HepG2 (cell line): ENCODE measurements around the gene NRBP1. TPM values are rescaled to one million over a fixed set of nuclear protein-coding genes. Genes with fewer than 3 reads are reported as not detected.

Experiments
- ADNP ChIP-seq: sonication (generic); formaldehyde crosslinking; IDR thresholded peaks from 2 replicates; pipeline ENCODE4 v1.4.0; 2020; ENCODE audit warnings: missing genetic modification reagents
- BRCA1 ChIP-seq: sonication (generic); formaldehyde crosslinking; IDR thresholded peaks from 2 replicates; pipeline ENCODE4 v1.4.0; 2020; ENCODE audit warnings: missing genetic modification reagents
- ELF3 ChIP-seq: IDR thresholded peaks from 2 replicates; pipeline ENCODE4 v1.6.1; 2016; ENCODE audit warnings: missing genetic modification reagents, missing compliant biosample characterization
- EP300 ChIP-seq, 3 experiments: sonication (generic) in 1 of 3; formaldehyde crosslinking in 1 of 3; IDR thresholded peaks; 2 replicates each; pipeline versions ENCODE4 v1.5.1 to v1.6.1; 2011 to 2020; ENCODE audit warnings: low read depth in 2 of 3, low read length in 2 of 3, borderline replicate concordance in 1 of 3, improper control_type of control experiment in 1 of 3, mild to moderate bottlenecking in 1 of 3, missing genetic modification reagents in 1 of 3, moderate library complexity in 1 of 3
- HINFP ChIP-seq: sonication (generic); formaldehyde crosslinking; IDR thresholded peaks from 2 replicates; pipeline ENCODE4 v1.4.0; 2020; ENCODE audit warnings: low read depth, mild to moderate bottlenecking, missing genetic modification reagents
- HMG20B ChIP-seq: conservative IDR thresholded peaks from 2 replicates; pipeline ENCODE4 v1.6.1; 2016; ENCODE audit warnings: missing genetic modification reagents, missing compliant biosample characterization
- IRX3 ChIP-seq: sonication (generic); formaldehyde crosslinking; IDR thresholded peaks from 2 replicates; pipeline ENCODE4 v1.8.1; 2023; ENCODE audit warnings: mild to moderate bottlenecking, low read depth, missing genetic modification reagents, borderline replicate concordance
- MIXL1 ChIP-seq: IDR thresholded peaks from 2 replicates; pipeline ENCODE4 v1.6.1; 2016
- REL ChIP-seq: sonication (generic); formaldehyde crosslinking; conservative IDR thresholded peaks from 2 replicates; pipeline ENCODE4 v1.8.0; 2022; ENCODE audit warnings: mild to moderate bottlenecking, missing genetic modification reagents, moderate library complexity
- SNAI1 ChIP-seq: sonication (generic); formaldehyde crosslinking; IDR thresholded peaks from 2 replicates; pipeline ENCODE4 v1.5.0; 2020; ENCODE audit warnings: mild to moderate bottlenecking, missing genetic modification reagents, borderline replicate concordance
- SNAPC5 ChIP-seq: sonication (generic); formaldehyde crosslinking; IDR thresholded peaks from 2 replicates; pipeline ENCODE4 v1.8.1; 2023; ENCODE audit warnings: mild to moderate bottlenecking, missing genetic modification reagents, borderline replicate concordance
- TEF ChIP-seq: sonication (generic); formaldehyde crosslinking; IDR thresholded peaks from 2 replicates; pipeline ENCODE4 v1.5.0; 2020; ENCODE audit warnings: missing genetic modification reagents
- THAP11 ChIP-seq: IDR thresholded peaks from 2 replicates; pipeline ENCODE4 v1.6.1; 2016; ENCODE audit warnings: missing biosample characterization, missing genetic modification reagents
- THYN1 ChIP-seq: sonication (generic); formaldehyde crosslinking; IDR thresholded peaks from 2 replicates; pipeline ENCODE4 v1.8.1; 2023; ENCODE audit warnings: low read depth, mild to moderate bottlenecking, moderate library complexity, missing genetic modification reagents, borderline replicate concordance
- TRIM22 ChIP-seq: fragments of 450-650 bp; IDR thresholded peaks from 2 replicates; pipeline ENCODE4 v1.6.1; 2017
- ZBTB46 ChIP-seq: sonication (generic); formaldehyde crosslinking; IDR thresholded peaks from 2 replicates; pipeline ENCODE4 v1.4.0; 2020; ENCODE audit warnings: mild to moderate bottlenecking, missing genetic modification reagents, borderline replicate concordance
- ZNF280B ChIP-seq: sonication (generic); formaldehyde crosslinking; IDR thresholded peaks from 2 replicates; pipeline ENCODE4 v1.5.0; 2020; ENCODE audit warnings: missing genetic modification reagents, mild to moderate bottlenecking, borderline replicate concordance
- ZNF556 ChIP-seq: sonication (generic); formaldehyde crosslinking; IDR thresholded peaks from 2 replicates; pipeline ENCODE4 v1.4.0; 2020; ENCODE audit warnings: mild to moderate bottlenecking, missing genetic modification reagents, borderline replicate concordance
- ZNF598 ChIP-seq: sonication (generic); formaldehyde crosslinking; IDR thresholded peaks from 2 replicates; pipeline ENCODE4 v1.5.1; 2020; ENCODE audit warnings: mild to moderate bottlenecking, missing genetic modification reagents, borderline replicate concordance
- ZNF720 ChIP-seq: sonication (generic); formaldehyde crosslinking; IDR thresholded peaks from 2 replicates; pipeline ENCODE4 v1.4.0; 2020; ENCODE audit warnings: missing genetic modification reagents
- ZNF768 ChIP-seq: sonication (generic); formaldehyde crosslinking; IDR thresholded peaks from 2 replicates; pipeline ENCODE4 v1.4.0; 2020; ENCODE audit warnings: missing genetic modification reagents
- polyA plus RNA-seq, 8 experiments: library from polyadenylated mRNA; depleted of rRNA in 3 of 8; stranded (reverse) in 7 of 8; unstranded in 1 of 8; fragments of >200 nt; fragmentation: Illumina TruSeq in 4 of 8; extraction: Trizol in 4 of 8; gene quantifications; 2 replicates each; pipeline versions ENCODE4 v1.2.1 to v1.2.3, GENCODE V29; 2011 to 2016; ENCODE audit warnings: low read depth in 4 of 8, missing spikeins in 1 of 8, mixed read lengths in 1 of 8; ENCODE audit not compliant: insufficient read depth in 1 of 8
- total RNA-seq, 5 experiments: library from RNA; depleted of rRNA; stranded (reverse); fragments of >200 nt; fragmentation: Illumina TruSeq; extraction: Trizol; gene quantifications; 2 replicates each; pipeline ENCODE4 v1.2.3, GENCODE V29; 2016; ENCODE audit warnings: low read depth in 1 of 5

NRBP1 gene
- total and polyA plus RNA-seq, 2 of the 13 experiments (the other 11 are each of a cell fraction or from before 2014, with no cell fraction given), result 165 to 240 TPM

GRCh38 chr2:27409321-27410073, 18.9 kb upstream of the NRBP1 start, which contains the start of gene PPM1G (continued):
- TF ChIP-seq ZNF768 (CRISPR knock-in tag) (peak; percentile 61; the same call in 1 of the 2 replicates), BRCA1 (CRISPR knock-in tag) (no peak), ADNP (CRISPR knock-in tag) (no peak), ZNF598 (CRISPR knock-in tag) (peak; percentile 88; the same call in 1 of the 2 replicates), THYN1 (0 out of 2 replicates have a peak, but pooled peaks have one; percentile 29), IRX3 (CRISPR knock-in tag) (0 out of 2 replicates have a peak, but pooled peaks have one; percentile 85), TRIM22 (no peak), HINFP (peak; percentile 86; the same call in 1 of the 2 replicates), THAP11 (CRISPR knock-in tag) (peak; percentile 90), HMG20B (no peak), ZNF556 (peak; percentile 91), EP300 (IDR thresholded peaks at IDR 0.05; ENCODE audit: low read depth in 2 of 2, low read length in 2 of 2) (peak in 1 of 2 experiments; percentile 25; a peak in 1 of 4 replicates), EP300 (CRISPR knock-in tag; IDR thresholded peaks at IDR 0.05; ENCODE audit: borderline replicate concordance) (0 out of 2 replicates have a peak, but pooled peaks have one; percentile 25), ZBTB46 (CRISPR knock-in tag) (peak; percentile 91; the same call in 1 of the 2 replicates), ELF3 (CRISPR knock-in tag) (peak; percentile 95), MIXL1 (CRISPR knock-in tag) (peak; percentile 35; the same call in 1 of the 2 replicates), REL (no peak), TEF (CRISPR knock-in tag) (no peak; the same call in 1 of the 2 replicates), SNAI1 (CRISPR knock-in tag) (peak; percentile 88; the same call in 1 of the 2 replicates), SNAPC5 (CRISPR knock-in tag) (peak; percentile 73; the same call in 1 of the 2 replicates), ZNF280B (CRISPR knock-in tag) (peak; percentile 84; the same call in 1 of the 2 replicates), ZNF720 (CRISPR knock-in tag) (0 out of 2 replicates have a peak, but pooled peaks have one; percentile 41)
